Measurements from ENCODE around the gene C3orf80. TPM values are rescaled to one million over a fixed set of nuclear protein-coding genes. Genes with fewer than 3 reads are reported as not detected.

C3orf80 gene
- total and polyA plus RNA-seq, 10 of the 15 experiments (the other 5 are each of a cell fraction or from before 2014, with no cell fraction given): 0.02 to 0.04 TPM; not detected in 8

DNA sequence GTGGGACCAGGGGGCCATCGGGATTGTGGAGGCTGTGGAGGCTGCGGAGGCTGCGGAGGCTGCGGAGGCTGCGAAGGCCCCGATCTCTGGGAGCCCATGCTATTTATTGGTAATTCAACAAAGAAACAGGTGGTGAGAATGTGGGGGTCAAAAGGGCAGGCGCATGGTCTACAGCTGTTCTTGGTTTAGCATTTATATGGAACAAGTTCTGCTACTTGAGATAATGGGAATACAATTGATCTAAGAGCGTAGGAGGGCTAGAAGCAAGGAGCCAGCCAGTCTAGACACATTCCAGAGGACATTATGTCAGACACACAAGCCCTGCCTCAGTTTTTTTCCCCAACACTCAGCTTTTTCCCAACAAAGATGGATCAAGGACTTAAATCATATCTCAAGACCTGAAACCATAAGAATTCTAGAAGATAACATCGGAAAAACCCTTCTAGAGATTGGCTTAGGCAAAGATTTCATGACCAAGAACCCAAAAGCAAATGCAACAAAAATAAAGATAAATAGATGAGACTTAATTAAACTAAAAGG is 20.1 kb downstream of the C3orf80 start:
- no peak overlapping the region for H3K9ac ChIP-seq (ENCODE audit: control insufficient read depth, insufficient read depth, low read length)
- ATAC-seq (no peak), FAIRE-seq (no peak), DNase-seq (ENCODE audit: low read depth, low spot score) (no peak)
- H3K27me3 ChIP-seq (replicated peaks in 1 of 2; ENCODE audit: control insufficient read depth in 2 of 2, insufficient read depth in 2 of 2, low read length in 1 of 2): no peaks in the 10 kb centered on the region
- no peaks in the 10 kb centered on the region for H3K79me2 ChIP-seq (ENCODE audit: control insufficient read depth, insufficient read depth, low read length)
- RAD21 ChIA-PET (ENCODE audit: unreplicated experiment): no interaction called here
- in situ Hi-C loops (cut with MboI) (no loop called here), intact Hi-C loops (cut with micrococcal nuclease; ENCODE audit: unreplicated experiment) (no loop called here)
- H3K36me3 ChIP-seq (ENCODE audit: control insufficient read depth in 2 of 2, insufficient read depth in 2 of 2, low read length in 1 of 2): no peaks in the 10 kb centered on the region
- H3K9me3 ChIP-seq (replicated peaks; ENCODE audit: control insufficient read depth, insufficient read depth, low read length): no peaks in the 10 kb centered on the region
- no peak overlapping the region for H3K4me3 ChIP-seq
- no peak for TF ChIP-seq MTA3 (IDR thresholded peaks at IDR 0.05; ENCODE audit: borderline replicate concordance, low read length)
- no peak overlapping the region for H3K4me2 ChIP-seq (ENCODE audit: control insufficient read depth, insufficient read depth)
- no peaks in the 10 kb centered on the region for H4K20me1 ChIP-seq (ENCODE audit: control insufficient read depth, insufficient read depth)
- H2AFZ ChIP-seq (ENCODE audit: control insufficient read depth, low read depth, low read length): no peak overlapping the region
- BruUV-seq (replicated peaks): no TSS peak
- CTCF ChIA-PET: no interaction called here
- POLR2A ChIA-PET: no interaction called here
- H3K4me1 ChIP-seq (ENCODE audit: control insufficient read depth, insufficient read depth, low read length): no peaks in the 10 kb centered on the region
- 79% methylated on average over 9 of the region's 9 CpGs for WGBS (ENCODE audit: insufficient coverage, insufficient replicate concordance, low lambda C conversion rate, missing lambda C conversion rate)
- SMC1A ChIA-PET (ENCODE audit: uncharacterized antibody, unreplicated experiment): no interaction called here
- H3K27ac ChIP-seq (ENCODE audit: control insufficient read depth, insufficient read depth): no peak overlapping the region

DNA sequence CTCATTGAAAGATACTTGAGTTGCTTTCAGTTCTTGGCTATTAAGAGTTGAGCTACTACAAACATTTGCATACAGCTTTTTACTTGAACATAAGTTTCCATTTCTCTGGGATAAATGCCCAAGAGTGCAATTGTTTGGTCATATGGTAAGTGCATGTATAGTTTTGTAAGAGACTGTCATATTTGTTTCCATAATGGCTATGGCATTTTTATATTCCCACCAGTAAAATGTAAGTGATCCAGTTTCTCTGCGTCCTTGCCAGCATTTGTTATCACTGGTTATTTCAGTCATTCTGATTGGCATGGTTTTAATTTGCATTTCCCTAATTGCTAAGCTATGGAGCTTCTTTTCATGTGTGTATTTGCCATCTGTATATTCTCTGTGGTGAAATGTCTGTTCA is 22.5 kb downstream of the C3orf80 start:
- H3K36me3 ChIP-seq (ENCODE audit: control insufficient read depth in 2 of 2, insufficient read depth in 2 of 2, low read length in 1 of 2): no peaks in the 10 kb centered on the region
- no peak overlapping the region for H3K27ac ChIP-seq (ENCODE audit: control insufficient read depth, insufficient read depth)
- TF ChIP-seq, protein P1, sequence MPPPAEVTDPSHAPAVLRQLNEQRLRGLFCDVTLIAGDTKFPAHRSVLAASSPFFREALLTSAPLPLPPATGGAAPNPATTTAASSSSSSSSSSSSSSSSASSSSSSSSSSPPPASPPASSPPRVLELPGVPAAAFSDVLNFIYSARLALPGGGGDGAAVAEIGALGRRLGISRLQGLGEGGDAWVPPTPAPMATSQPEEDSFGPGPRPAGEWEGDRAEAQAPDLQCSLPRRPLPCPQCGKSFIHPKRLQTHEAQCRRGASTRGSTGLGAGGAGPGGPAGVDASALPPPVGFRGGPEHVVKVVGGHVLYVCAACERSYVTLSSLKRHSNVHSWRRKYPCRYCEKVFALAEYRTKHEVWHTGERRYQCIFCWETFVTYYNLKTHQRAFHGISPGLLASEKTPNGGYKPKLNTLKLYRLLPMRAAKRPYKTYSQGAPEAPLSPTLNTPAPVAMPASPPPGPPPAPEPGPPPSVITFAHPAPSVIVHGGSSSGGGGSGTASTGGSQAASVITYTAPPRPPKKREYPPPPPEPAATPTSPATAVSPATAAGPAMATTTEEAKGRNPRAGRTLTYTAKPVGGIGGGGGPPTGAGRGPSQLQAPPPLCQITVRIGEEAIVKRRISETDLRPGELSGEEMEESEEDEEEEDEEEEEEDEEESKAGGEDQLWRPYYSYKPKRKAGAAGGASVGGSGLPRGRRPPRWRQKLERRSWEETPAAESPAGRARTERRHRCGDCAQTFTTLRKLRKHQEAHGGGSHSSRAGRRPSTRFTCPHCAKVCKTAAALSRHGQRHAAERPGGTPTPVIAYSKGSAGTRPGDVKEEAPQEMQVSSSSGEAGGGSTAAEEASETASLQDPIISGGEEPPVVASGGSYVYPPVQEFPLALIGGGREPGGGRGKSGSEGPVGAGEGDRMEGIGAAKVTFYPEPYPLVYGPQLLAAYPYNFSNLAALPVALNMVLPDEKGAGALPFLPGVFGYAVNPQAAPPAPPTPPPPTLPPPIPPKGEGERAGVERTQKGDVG (CRISPR knock-in tag; IDR thresholded peaks at IDR 0.05): no peak
- TF ChIP-seq GABPA (IDR thresholded peaks at IDR 0.05; ENCODE audit: low read depth) (no peak), MYB (IDR thresholded peaks at IDR 0.05; ENCODE audit: borderline replicate concordance, low read depth, low read length) (no peak), ETV6 (conservative IDR thresholded peaks at IDR 0.05 in 1 of 2, IDR thresholded peaks at IDR 0.05 in 1 of 2; ENCODE audit: borderline replicate concordance in 1 of 2, low read depth in 1 of 2) (no peak)
- TF ChIP-seq, protein P2, sequence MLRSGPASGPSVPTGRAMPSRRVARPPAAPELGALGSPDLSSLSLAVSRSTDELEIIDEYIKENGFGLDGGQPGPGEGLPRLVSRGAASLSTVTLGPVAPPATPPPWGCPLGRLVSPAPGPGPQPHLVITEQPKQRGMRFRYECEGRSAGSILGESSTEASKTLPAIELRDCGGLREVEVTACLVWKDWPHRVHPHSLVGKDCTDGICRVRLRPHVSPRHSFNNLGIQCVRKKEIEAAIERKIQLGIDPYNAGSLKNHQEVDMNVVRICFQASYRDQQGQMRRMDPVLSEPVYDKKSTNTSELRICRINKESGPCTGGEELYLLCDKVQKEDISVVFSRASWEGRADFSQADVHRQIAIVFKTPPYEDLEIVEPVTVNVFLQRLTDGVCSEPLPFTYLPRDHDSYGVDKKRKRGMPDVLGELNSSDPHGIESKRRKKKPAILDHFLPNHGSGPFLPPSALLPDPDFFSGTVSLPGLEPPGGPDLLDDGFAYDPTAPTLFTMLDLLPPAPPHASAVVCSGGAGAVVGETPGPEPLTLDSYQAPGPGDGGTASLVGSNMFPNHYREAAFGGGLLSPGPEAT (IDR thresholded peaks at IDR 0.05; ENCODE audit: low read depth): no peak
- FAIRE-seq: no peak
- no peaks in the 10 kb centered on the region for H3K27me3 ChIP-seq (replicated peaks in 1 of 2; ENCODE audit: control insufficient read depth in 2 of 2, insufficient read depth in 2 of 2, low read length in 1 of 2)
- intact Hi-C loops (cut with micrococcal nuclease; ENCODE audit: unreplicated experiment) (no loop called here), in situ Hi-C loops (cut with MboI) (no loop called here)
- SMC1A ChIA-PET (ENCODE audit: uncharacterized antibody, unreplicated experiment): interaction anchor here (0.7 kb wide), 1 partner anchor 13 kb away, joined by 3 read pairs; no protein-coding TSS in a partner anchor
- POLR2A ChIA-PET: no interaction called here
- DNase-seq (ENCODE audit: low read depth, low spot score): no peak
- no peak for ATAC-seq
- RAD21 ChIA-PET (ENCODE audit: unreplicated experiment): no interaction called here
- H3K9ac ChIP-seq (ENCODE audit: control insufficient read depth, insufficient read depth, low read length): no peak overlapping the region
- H3K4me2 ChIP-seq (ENCODE audit: control insufficient read depth, insufficient read depth): no peak overlapping the region
- no peak overlapping the region for H2AFZ ChIP-seq (ENCODE audit: control insufficient read depth, low read depth, low read length)
- H3K4me3 ChIP-seq: no peak overlapping the region
- H4K20me1 ChIP-seq (ENCODE audit: control insufficient read depth, insufficient read depth): no peaks in the 10 kb centered on the region
- CTCF ChIA-PET: interaction anchor here (0.9 kb wide), 1 partner anchor 215 kb away, joined by 4 read pairs; no protein-coding TSS in a partner anchor
- WGBS (ENCODE audit: insufficient coverage, insufficient replicate concordance, low lambda C conversion rate, missing lambda C conversion rate): 39% methylated on average over 1 of the region's 1 CpG
- no peaks in the 10 kb centered on the region for H3K79me2 ChIP-seq (ENCODE audit: control insufficient read depth, insufficient read depth, low read length)
- no peaks in the 10 kb centered on the region for H3K9me3 ChIP-seq (replicated peaks; ENCODE audit: control insufficient read depth, insufficient read depth, low read length)
- BruUV-seq (replicated peaks): no TSS peak
- no peaks in the 10 kb centered on the region for H3K4me1 ChIP-seq (ENCODE audit: control insufficient read depth, insufficient read depth, low read length)

Measured in GM12878 (cell line).